ENCODE measurements around the gene TMPRSS9. TPM values are rescaled to one million over a fixed set of nuclear protein-coding genes. Genes with fewer than 3 reads are reported as not detected.

Gene TMPRSS9
- total RNA-seq, 1 experiment from 2014 or later = 0.57 TPM

DNA sequence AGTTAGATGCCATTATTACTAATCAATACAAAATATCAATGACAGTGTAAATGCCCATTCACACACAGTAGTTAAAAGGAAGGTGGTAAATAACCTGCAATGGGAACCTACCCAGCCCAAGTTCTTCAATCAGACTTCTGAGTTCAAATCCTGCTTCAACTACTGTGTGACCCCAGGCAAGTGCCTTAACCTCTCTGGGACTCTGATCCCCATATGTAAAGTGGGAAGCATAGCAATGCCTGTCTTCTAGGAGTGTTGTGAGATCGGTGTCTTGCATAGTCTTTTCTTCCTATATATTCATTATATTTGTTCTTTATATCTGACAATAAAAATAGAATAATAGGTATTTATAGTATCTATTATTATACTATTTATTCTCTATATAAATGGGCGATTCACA lies 60.4 kb downstream of the TMPRSS9 start:
- Mint-ChIP-seq H3K27me3 (ENCODE audit: low read depth) (peaks cover 12% of the 10 kb centered on the region), H3K4me3 (no peak overlapping the region), H3K27ac (no peak overlapping the region), H3K36me3 (peaks cover 4% of the 10 kb centered on the region; the same call in 1 of the 2 replicates), H3K4me1 (no peaks in the 10 kb centered on the region), H3K9me3 (no peaks in the 10 kb centered on the region)
- ATAC-seq (no peak), DNase-seq (ENCODE audit: low spot score) (no peak)
- no peak for TF ChIP-seq JUN (CRISPR knock-in tag; IDR thresholded peaks at IDR 0.05)
- TF ChIP-seq NR2C2 (CRISPR knock-in tag; IDR thresholded peaks at IDR 0.05) = no peak
- no peak for TF ChIP-seq ESRRA (CRISPR knock-in tag; IDR thresholded peaks at IDR 0.05; ENCODE audit: borderline replicate concordance)
- TF ChIP-seq TCF7 (CRISPR knock-in tag; IDR thresholded peaks at IDR 0.05; ENCODE audit: low read depth) = no peak
- TF ChIP-seq SMAD4 (CRISPR knock-in tag; IDR thresholded peaks at IDR 0.05) = no peak
- no peak for TF ChIP-seq RELA (CRISPR knock-in tag; IDR thresholded peaks at IDR 0.05; ENCODE audit: borderline replicate concordance)
- no peak for TF ChIP-seq MXD4 (CRISPR knock-in tag; IDR thresholded peaks at IDR 0.05; ENCODE audit: borderline replicate concordance)
- TF ChIP-seq, protein P1, sequence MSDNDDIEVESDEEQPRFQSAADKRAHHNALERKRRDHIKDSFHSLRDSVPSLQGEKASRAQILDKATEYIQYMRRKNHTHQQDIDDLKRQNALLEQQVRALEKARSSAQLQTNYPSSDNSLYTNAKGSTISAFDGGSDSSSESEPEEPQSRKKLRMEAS (CRISPR knock-in tag; IDR thresholded peaks at IDR 0.05) = no peak
- TF ChIP-seq ZNF317 (CRISPR knock-in tag; IDR thresholded peaks at IDR 0.05; ENCODE audit: borderline replicate concordance, low read depth) = no peak
- no peak for TF ChIP-seq FOXJ3 (CRISPR knock-in tag; IDR thresholded peaks at IDR 0.05; ENCODE audit: borderline replicate concordance)
- TF ChIP-seq ZNF396 (CRISPR knock-in tag; IDR thresholded peaks at IDR 0.05; ENCODE audit: borderline replicate concordance) = no peak
- TF ChIP-seq, protein P2, sequence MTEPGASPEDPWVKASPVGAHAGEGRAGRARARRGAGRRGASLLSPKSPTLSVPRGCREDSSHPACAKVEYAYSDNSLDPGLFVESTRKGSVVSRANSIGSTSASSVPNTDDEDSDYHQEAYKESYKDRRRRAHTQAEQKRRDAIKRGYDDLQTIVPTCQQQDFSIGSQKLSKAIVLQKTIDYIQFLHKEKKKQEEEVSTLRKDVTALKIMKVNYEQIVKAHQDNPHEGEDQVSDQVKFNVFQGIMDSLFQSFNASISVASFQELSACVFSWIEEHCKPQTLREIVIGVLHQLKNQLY (CRISPR knock-in tag; IDR thresholded peaks at IDR 0.05) = no peak
- no peak for TF ChIP-seq EMX1 (CRISPR knock-in tag; IDR thresholded peaks at IDR 0.05)
- no peak for TF ChIP-seq GRHL2 (CRISPR knock-in tag; IDR thresholded peaks at IDR 0.05; ENCODE audit: insufficient replicate concordance, severe bottlenecking)
- TF ChIP-seq, protein P3, sequence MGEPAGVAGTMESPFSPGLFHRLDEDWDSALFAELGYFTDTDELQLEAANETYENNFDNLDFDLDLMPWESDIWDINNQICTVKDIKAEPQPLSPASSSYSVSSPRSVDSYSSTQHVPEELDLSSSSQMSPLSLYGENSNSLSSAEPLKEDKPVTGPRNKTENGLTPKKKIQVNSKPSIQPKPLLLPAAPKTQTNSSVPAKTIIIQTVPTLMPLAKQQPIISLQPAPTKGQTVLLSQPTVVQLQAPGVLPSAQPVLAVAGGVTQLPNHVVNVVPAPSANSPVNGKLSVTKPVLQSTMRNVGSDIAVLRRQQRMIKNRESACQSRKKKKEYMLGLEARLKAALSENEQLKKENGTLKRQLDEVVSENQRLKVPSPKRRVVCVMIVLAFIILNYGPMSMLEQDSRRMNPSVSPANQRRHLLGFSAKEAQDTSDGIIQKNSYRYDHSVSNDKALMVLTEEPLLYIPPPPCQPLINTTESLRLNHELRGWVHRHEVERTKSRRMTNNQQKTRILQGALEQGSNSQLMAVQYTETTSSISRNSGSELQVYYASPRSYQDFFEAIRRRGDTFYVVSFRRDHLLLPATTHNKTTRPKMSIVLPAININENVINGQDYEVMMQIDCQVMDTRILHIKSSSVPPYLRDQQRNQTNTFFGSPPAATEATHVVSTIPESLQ (CRISPR knock-in tag; IDR thresholded peaks at IDR 0.05) = no peak
- TF ChIP-seq, protein P4, sequence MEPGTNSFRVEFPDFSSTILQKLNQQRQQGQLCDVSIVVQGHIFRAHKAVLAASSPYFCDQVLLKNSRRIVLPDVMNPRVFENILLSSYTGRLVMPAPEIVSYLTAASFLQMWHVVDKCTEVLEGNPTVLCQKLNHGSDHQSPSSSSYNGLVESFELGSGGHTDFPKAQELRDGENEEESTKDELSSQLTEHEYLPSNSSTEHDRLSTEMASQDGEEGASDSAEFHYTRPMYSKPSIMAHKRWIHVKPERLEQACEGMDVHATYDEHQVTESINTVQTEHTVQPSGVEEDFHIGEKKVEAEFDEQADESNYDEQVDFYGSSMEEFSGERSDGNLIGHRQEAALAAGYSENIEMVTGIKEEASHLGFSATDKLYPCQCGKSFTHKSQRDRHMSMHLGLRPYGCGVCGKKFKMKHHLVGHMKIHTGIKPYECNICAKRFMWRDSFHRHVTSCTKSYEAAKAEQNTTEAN (CRISPR knock-in tag; IDR thresholded peaks at IDR 0.05) = no peak
- TF ChIP-seq KAT7 (CRISPR knock-in tag; IDR thresholded peaks at IDR 0.05; ENCODE audit: borderline replicate concordance) = no peak
- TF ChIP-seq NFYB (CRISPR knock-in tag; conservative IDR thresholded peaks at IDR 0.05; ENCODE audit: low read depth) = no peak
- TF ChIP-seq MYBL2 (CRISPR knock-in tag; IDR thresholded peaks at IDR 0.05) = no peak
- TF ChIP-seq ZNF263 (CRISPR knock-in tag; IDR thresholded peaks at IDR 0.05; ENCODE audit: low read depth) = no peak
- CTCF ChIA-PET = interaction anchor here (0.7 kb wide), 1 partner anchor 36 kb away, joined by 3 read pairs; no protein-coding TSS in a partner anchor
- POLR2A ChIA-PET = interaction anchor here (0.7 kb wide), 1 partner anchor 27 kb away, joined by 6 read pairs; no protein-coding TSS in a partner anchor

DNA sequence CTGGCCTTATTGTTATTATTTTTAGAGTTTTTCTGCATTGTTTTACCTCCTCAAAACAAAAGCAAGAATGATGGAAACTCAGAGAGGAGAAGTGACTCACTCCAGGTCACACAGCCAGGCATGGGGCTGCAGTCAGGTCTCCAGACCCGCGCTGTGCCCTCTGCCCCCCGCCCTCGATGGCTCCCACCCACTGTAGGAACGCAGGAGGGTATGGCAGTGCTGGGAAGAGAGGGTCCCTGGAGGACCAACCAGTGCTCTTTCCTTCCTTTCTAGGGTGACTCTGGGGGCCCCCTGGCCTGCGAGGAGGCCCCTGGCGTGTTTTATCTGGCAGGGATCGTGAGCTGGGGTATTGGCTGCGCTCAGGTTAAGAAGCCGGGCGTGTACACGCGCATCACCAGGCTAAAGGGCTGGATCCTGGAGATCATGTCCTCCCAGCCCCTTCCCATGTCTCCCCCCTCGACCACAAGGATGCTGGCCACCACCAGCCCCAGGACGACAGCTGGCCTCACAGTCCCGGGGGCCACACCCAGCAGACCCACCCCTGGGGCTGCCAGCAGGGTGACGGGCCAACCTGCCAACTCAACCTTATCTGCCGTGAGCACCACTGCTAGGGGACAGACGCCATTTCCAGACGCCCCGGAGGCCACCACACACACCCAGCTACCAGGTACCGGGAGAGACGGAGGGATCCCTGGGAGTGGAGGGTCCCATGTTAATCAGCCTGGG lies 61.7 kb downstream of the TMPRSS9 start:
- no peak for ATAC-seq
- no peak overlapping the region for H3K4me3 Mint-ChIP-seq
- POLR2A ChIA-PET = no interaction called here

More for the DNA sequence above, 61.7 kb downstream of the TMPRSS9 start:
- Mint-ChIP-seq H3K9me3 (no peaks in the 10 kb centered on the region), H3K36me3 (peaks cover 4% of the 10 kb centered on the region; the same call in 1 of the 2 replicates), H3K27ac (no peak overlapping the region), H3K27me3 (ENCODE audit: low read depth) (peaks cover 12% of the 10 kb centered on the region), H3K4me1 (peaks cover 11% of the 10 kb centered on the region)
- TF ChIP-seq PRRX2 (CRISPR knock-in tag; IDR thresholded peaks at IDR 0.05) = no peak
- TF ChIP-seq CREB1 (CRISPR knock-in tag; IDR thresholded peaks at IDR 0.05) = no peak
- no peak for TF ChIP-seq ZNF219 (CRISPR knock-in tag; IDR thresholded peaks at IDR 0.05; ENCODE audit: borderline replicate concordance)
- TF ChIP-seq RELA (CRISPR knock-in tag; IDR thresholded peaks at IDR 0.05; ENCODE audit: borderline replicate concordance) = no peak
- no peak for DNase-seq (ENCODE audit: low spot score)
- CTCF ChIA-PET = interaction anchor here (0.8 kb wide), 1 partner anchor 13 kb away, joined by 3 read pairs; no protein-coding TSS in a partner anchor

Data from WTC11 (cell line).